IMR-90 (cell line): Measurements from ENCODE around the gene PTPN13. TPM values are rescaled to one million over a fixed set of nuclear protein-coding genes. Genes with fewer than 3 reads are reported as not detected.
A peak's percentile ranks its signal among the peaks of the same experiment; 100 is the strongest.

Experiments used
- ATAC-seq: fragments of 200-7000 bp; cut with Tn5 transposase; 2 replicates; pipeline ENCODE4 v1.9.1; 2020; ENCODE audit warnings: low read depth, mild to moderate bottlenecking, moderate library complexity
- BruUV-seq: library from RNA; stranded (reverse); fragments of 400-500 nt; replicated peaks from 2 replicates; lab custom pipeline; 2021; lab: Mats Ljungman, UMichigan
- CTCF ChIA-PET: fragments of 300-600 bp; formaldehyde crosslinking; extraction: SDS; loops from one replicate; lab custom pipeline; 2021; ENCODE audit warnings: antibody characterized with exemption; lab: Yijun Ruan, JAX
- POLR2A ChIA-PET: fragments of 300-600 bp; sonication (Branson Sonifier 250); formaldehyde crosslinking; loops from one replicate; lab custom pipeline; 2022; ENCODE audit warnings: antibody characterized with exemption; ENCODE audit not compliant: unreplicated experiment; lab: Charles Lee
- DNase-seq: peaks from one replicate; pipeline ENCODE4 v3.0.0; 2013
- H2AFZ ChIP-seq: replicated peaks from 2 replicates; pipeline ENCODE3; 2013; ENCODE audit warnings: low read length, mild to moderate bottlenecking; ENCODE audit not compliant: poor library complexity
- H2AK5ac ChIP-seq: 2 replicates; pipeline ENCODE4 v1.6.1; 2013; ENCODE audit warnings: low read depth, low read length, inconsistent platforms
- H2AK9ac ChIP-seq: replicated peaks from 2 replicates; pipeline ENCODE3; 2013; ENCODE audit warnings: mild to moderate bottlenecking, low read depth, low read length, moderate library complexity; ENCODE audit not compliant: poor library complexity
- H2BK120ac ChIP-seq: 2 replicates; pipeline ENCODE4 v1.6.1; 2013; ENCODE audit warnings: low read depth, low read length, inconsistent platforms
- H2BK15ac ChIP-seq: 3 replicates; pipeline ENCODE4 v1.6.1; 2013; ENCODE audit warnings: low read depth, low read length, inconsistent platforms
- H2BK20ac ChIP-seq: 2 replicates; pipeline ENCODE4 v1.6.1; 2013; ENCODE audit warnings: low read depth, mild to moderate bottlenecking, inconsistent platforms, low read length, moderate library complexity
- H2BK5ac ChIP-seq: 2 replicates; pipeline ENCODE4 v1.6.1; 2013; ENCODE audit warnings: mild to moderate bottlenecking, low read depth, low read length, inconsistent platforms; ENCODE audit not compliant: poor library complexity, severe bottlenecking
- H3K14ac ChIP-seq: replicated peaks from 2 replicates; pipeline ENCODE4 v1.6.1; 2013; ENCODE audit warnings: low read depth, low read length, inconsistent platforms
- H3K18ac ChIP-seq: 2 replicates; pipeline ENCODE4 v1.6.1; 2013; ENCODE audit warnings: low read depth, low read length, control low read depth
- H3K23ac ChIP-seq: 2 replicates; pipeline ENCODE4 v1.6.1; 2013; ENCODE audit warnings: low read depth, low read length, inconsistent platforms
- H3K27ac ChIP-seq: 2 replicates; pipeline ENCODE4 v1.5.1; 2013; ENCODE audit warnings: mild to moderate bottlenecking, control low read depth, low read length; ENCODE audit not compliant: insufficient read depth
- H3K27me3 ChIP-seq: 2 replicates; pipeline ENCODE4 v1.6.1; 2013; ENCODE audit warnings: low read length; ENCODE audit not compliant: control insufficient read depth, insufficient read depth
- H3K36me3 ChIP-seq: 2 replicates; pipeline ENCODE4 v1.6.1; 2013; ENCODE audit warnings: low read length, mixed read lengths; ENCODE audit not compliant: control insufficient read depth, insufficient read depth
- H3K4ac ChIP-seq: 2 replicates; pipeline ENCODE4 v1.6.1; 2013; ENCODE audit warnings: low read depth, low read length, inconsistent platforms
- H3K4me1 ChIP-seq: 2 replicates; pipeline ENCODE4 v1.6.1; 2013; ENCODE audit warnings: low read length, mixed read lengths; ENCODE audit not compliant: control insufficient read depth, insufficient read depth
- H3K4me2 ChIP-seq: 2 replicates; pipeline ENCODE4 v1.6.1; 2013; ENCODE audit warnings: low read depth, mild to moderate bottlenecking, control low read depth, low read length, moderate library complexity
- H3K4me3 ChIP-seq: 2 replicates; pipeline ENCODE4 v1.5.1; 2013; ENCODE audit warnings: low read depth, mild to moderate bottlenecking, control low read depth, low read length, moderate library complexity; ENCODE audit not compliant: insufficient read depth
- H3K56ac ChIP-seq: 2 replicates; pipeline ENCODE4 v1.6.1; 2013; ENCODE audit warnings: low read length, inconsistent platforms; ENCODE audit not compliant: insufficient read depth; ENCODE audit errors: extremely low read depth
- H3K79me1 ChIP-seq, 2 experiments: 2 replicates each; pipeline ENCODE4 v1.6.1; 2013; ENCODE audit warnings: low read length in 2 of 2, inconsistent platforms in 1 of 2, low read depth in 1 of 2
- H3K9ac ChIP-seq: 2 replicates; pipeline ENCODE4 v1.6.1; 2013; ENCODE audit warnings: low read depth, low read length, control low read depth
- H3K9me1 ChIP-seq: 2 replicates; pipeline ENCODE4 v1.6.1; 2013; ENCODE audit warnings: low read length, inconsistent platforms; ENCODE audit not compliant: insufficient read depth
- H3K9me3 ChIP-seq: 2 replicates; pipeline ENCODE4 v1.6.1; 2013; ENCODE audit warnings: low read length; ENCODE audit not compliant: control insufficient read depth, insufficient read depth
- H4K20me1 ChIP-seq: 2 replicates; pipeline ENCODE4 v1.6.1; 2013; ENCODE audit warnings: low read length, inconsistent platforms; ENCODE audit not compliant: insufficient read depth
- H4K5ac ChIP-seq: 2 replicates; pipeline ENCODE4 v1.6.1; 2013; ENCODE audit warnings: mild to moderate bottlenecking, low read depth, low read length, control low read depth
- H4K8ac ChIP-seq, 2 experiments: 2 replicates each; pipeline ENCODE4 v1.6.1; 2013; ENCODE audit warnings: low read depth in 2 of 2, low read length in 2 of 2, control low read depth in 1 of 2, inconsistent platforms in 1 of 2
- H4K91ac ChIP-seq: 2 replicates; pipeline ENCODE4 v1.6.1; 2013; ENCODE audit warnings: low read depth, low read length, inconsistent platforms; ENCODE audit not compliant: insufficient read depth
- BHLHE40 ChIP-seq: fragments of 150-350 bp; IDR thresholded peaks from 2 replicates; pipeline ENCODE4 v1.6.1; 2016; ENCODE audit warnings: mild to moderate bottlenecking, low read depth, low read length
- CEBPB ChIP-seq: IDR thresholded peaks from 2 replicates; pipeline ENCODE4 v1.6.1; 2012; ENCODE audit warnings: low read depth, low read length, improper control_type of control experiment
- CHD1 ChIP-seq: IDR thresholded peaks from 2 replicates; pipeline ENCODE4 v1.6.1; 2012; ENCODE audit warnings: low read depth, low read length, improper control_type of control experiment
- CTCF ChIP-seq: conservative IDR thresholded peaks from 2 replicates; pipeline ENCODE4 v1.5.1; 2012; ENCODE audit warnings: mild to moderate bottlenecking, low read depth, low read length, improper control_type of control experiment
- ELK1 ChIP-seq: fragments of 150-350 bp; IDR thresholded peaks from 2 replicates; pipeline ENCODE4 v1.6.1; 2016; ENCODE audit warnings: low read depth, mild to moderate bottlenecking, low read length, moderate library complexity, borderline replicate concordance
- FOS ChIP-seq: fragments of 150-350 bp; IDR thresholded peaks from 2 replicates; pipeline ENCODE4 v1.6.1; 2016; ENCODE audit warnings: low read depth, low read length
- MAFK ChIP-seq: IDR thresholded peaks from 2 replicates; pipeline ENCODE4 v1.6.1; 2012; ENCODE audit warnings: low read depth, low read length, improper control_type of control experiment
- MAZ ChIP-seq: IDR thresholded peaks from 2 replicates; pipeline ENCODE4 v1.6.1; 2012; ENCODE audit warnings: low read depth, mild to moderate bottlenecking, low read length, improper control_type of control experiment, moderate library complexity, borderline replicate concordance
- MXI1 ChIP-seq: IDR thresholded peaks from 2 replicates; pipeline ENCODE4 v1.6.1; 2012; ENCODE audit warnings: low read depth, mild to moderate bottlenecking, low read length, moderate library complexity, borderline replicate concordance
- NFE2L2 ChIP-seq: fragments of 150-350 bp; IDR thresholded peaks from 2 replicates; pipeline ENCODE4 v1.6.1; 2016; ENCODE audit warnings: low read depth, mild to moderate bottlenecking, low read length
- POLR2A ChIP-seq: IDR thresholded peaks from 2 replicates; pipeline ENCODE4 v1.6.1; 2012; ENCODE audit warnings: mild to moderate bottlenecking, low read depth, low read length
- RAD21 ChIP-seq: IDR thresholded peaks from 2 replicates; pipeline ENCODE4 v1.6.1; 2012; ENCODE audit warnings: low read length, improper control_type of control experiment
- RCOR1 ChIP-seq: IDR thresholded peaks from 2 replicates; pipeline ENCODE4 v1.6.1; 2012; ENCODE audit warnings: mild to moderate bottlenecking, low read length, improper control_type of control experiment; ENCODE audit not compliant: insufficient replicate concordance
- RFX5 ChIP-seq: IDR thresholded peaks from 2 replicates; pipeline ENCODE4 v1.8.0; 2012; ENCODE audit warnings: low read depth, mild to moderate bottlenecking, low read length, moderate library complexity
- SMC3 ChIP-seq: fragments of 150-350 bp; IDR thresholded peaks from 2 replicates; pipeline ENCODE4 v1.6.1; 2016; ENCODE audit warnings: low read depth, mild to moderate bottlenecking, antibody characterized with exemption, low read length, moderate library complexity
- USF2 ChIP-seq: fragments of 150-350 bp; IDR thresholded peaks from 2 replicates; pipeline ENCODE4 v1.6.1; 2017; ENCODE audit warnings: mild to moderate bottlenecking, antibody characterized with exemption, low read length, low read depth
- WGBS, 2 experiments: methylation state at CpG; one replicate each; pipeline versions ENCODE4 v1.1.5 to v1.1.7; 2013; ENCODE audit warnings: missing lambda C conversion rate in 2 of 2; ENCODE audit not compliant: insufficient read length in 1 of 2; ENCODE audit errors: extremely low coverage in 2 of 2; 5-methylcytosine and 5-hydroxymethylcytosine counted together
- dilution Hi-C: fragments of 300-500 bp; cut with HindIII; formaldehyde crosslinking; loops from one replicate; pipeline ENCODE4 v1.14.3; 2018; ENCODE audit warnings: low sequenced_read_pairs; ENCODE audit not compliant: unreplicated experiment
- in situ Hi-C: fragments of 300-500 bp; cut with MboI; formaldehyde crosslinking; loops from 3 replicates; pipeline ENCODE4 v1.14.3; 2019; ENCODE audit warnings: low sequenced_read_pairs, inconsistent platforms, mixed read lengths
- intact Hi-C: fragments of 100-400 bp; cut with micrococcal nuclease; formaldehyde crosslinking; loops from 2 replicates; pipeline ENCODE4 v1.10.0; 2022
- polyA plus RNA-seq, 3 experiments: library from polyadenylated mRNA; depleted of rRNA; stranded (reverse); fragments of >200 nt; gene quantifications; 2 replicates each; pipeline ENCODE4 v1.2.3, GENCODE V29; 2012; ENCODE audit warnings: low replicate concordance in 1 of 3
- total RNA-seq: library from RNA; depleted of rRNA; stranded (reverse); fragments of >200 nt; gene quantifications from 2 replicates; pipeline ENCODE4 v1.2.3, GENCODE V29; 2012

The PTPN13 gene
- total and polyA plus RNA-seq, 2 of the 4 experiments (the other 2 are of a cell fraction) = 7.7 to 29.0 TPM

- TF ChIP-seq MAZ (no peak), RFX5 (no peak), SMC3 (no peak), BHLHE40 (no peak), RCOR1 (no peak), CTCF (no peak), USF2 (no peak), FOS (no peak), CHD1 (no peak), POLR2A (no peak), ELK1 (no peak), MXI1 (no peak), MAFK (no peak), RAD21 (no peak), CEBPB (no peak), NFE2L2 (no peak)
- no peak overlapping the region for H3K4me3 ChIP-seq
- in situ Hi-C loops (no loop called here), intact Hi-C loops (no loop called here), dilution Hi-C loops (no loop called here)
- H3K4me2 ChIP-seq = no peak overlapping the region
- POLR2A ChIA-PET = no interaction called here
- no TSS peak for BruUV-seq
- H3K9me3 ChIP-seq = no peaks in the 10 kb centered on the region
- no peak overlapping the region for H3K14ac ChIP-seq
- H4K5ac ChIP-seq = no peak overlapping the region
- ATAC-seq = no peak
- H2BK5ac ChIP-seq = no peak overlapping the region
- no peak overlapping the region for H2AK5ac ChIP-seq
- H3K18ac ChIP-seq = no peak overlapping the region
- H4K91ac ChIP-seq = no peak overlapping the region
- peaks cover 3% of the 10 kb centered on the region; the same call in 1 of the 2 replicates for H3K4me1 ChIP-seq
- H3K27ac ChIP-seq = no peak overlapping the region
- 0 out of 2 replicates have a peak overlapping the region, but pooled peaks have one; percentile 37 for H3K23ac ChIP-seq
- DNase-seq = no peak
- no peaks in the 10 kb centered on the region for H3K27me3 ChIP-seq
- no peak overlapping the region for H3K4ac ChIP-seq
- H3K9ac ChIP-seq = no peak overlapping the region
- H2AK9ac ChIP-seq = no peak overlapping the region
- H3K36me3 ChIP-seq = no peaks in the 10 kb centered on the region
- H3K79me1 ChIP-seq = no peaks in the 10 kb centered on the region
- no peaks in the 10 kb centered on the region; the same call in 1 of the 2 replicates for H4K20me1 ChIP-seq
- CTCF ChIA-PET = interaction anchor here (0.6 to 0.7 kb wide), 2 partner anchors 10 to 140 kb away, joined by 3 to 4 read pairs; no protein-coding TSS in a partner anchor
- no peak overlapping the region for H2BK120ac ChIP-seq
- H2BK20ac ChIP-seq = no peak overlapping the region
- H4K8ac ChIP-seq = no peak overlapping the region
- WGBS, 2 experiments = 100% methylated on average over 1 of the region's 5 CpGs; no CpG with 5 or more reads in 1 of the 2 experiments
- H2AFZ ChIP-seq = no peak overlapping the region
- no peak overlapping the region for H3K56ac ChIP-seq
- peaks cover 5% of the 10 kb centered on the region; the same call in 1 of the 2 replicates for H3K9me1 ChIP-seq
- H2BK15ac ChIP-seq = no peak overlapping the region
Measured at GRCh38 chr4:86845593-86845992, 251.5 kb downstream of the PTPN13 start.
